Astrocyte of the cerebellum (primary cell): Measurements from ENCODE around the gene SSC5D.

Experiments
- DNase-seq: peaks from one replicate; pipeline ENCODE4 v3.0.0-alpha.2; 2011; ENCODE audit warnings: low read depth
- H3K4me3 ChIP-seq: 2 replicates; pipeline ENCODE4 v1.5.1; 2011; ENCODE audit warnings: mild to moderate bottlenecking, low read depth, low read length, moderate library complexity
- CTCF ChIP-seq: IDR thresholded peaks from 2 replicates; pipeline ENCODE4 v1.5.1; 2012; ENCODE audit warnings: low read length, low read depth, moderate library complexity, mild to moderate bottlenecking; ENCODE audit errors: missing control alignments
- in situ Hi-C: cut with HindIII; loops from 2 replicates; pipeline ENCODE4 v1.10.0; 2017; ENCODE audit warnings: low sequenced_read_pairs

The SSC5D gene

GRCh38 chr19:55449469-55449868 is 38.8 kb upstream of the SSC5D start:
- TF ChIP-seq CTCF = no peak
- H3K4me3 ChIP-seq = no peak overlapping the region
- in situ Hi-C loops = no loop called here
- DNase-seq = no peak

- DNase-seq = no peak
- TF ChIP-seq CTCF = no peak
- no peak overlapping the region for H3K4me3 ChIP-seq
- in situ Hi-C loops = no loop called here
Observed at GRCh38 chr19:55451163-55451964, 36.9 kb upstream of the SSC5D start.

- H3K4me3 ChIP-seq = no peak overlapping the region
- in situ Hi-C loops = no loop called here
- TF ChIP-seq CTCF = no peak
- no peak for DNase-seq
Observed at GRCh38 chr19:55451965-55452748, 36.1 kb upstream of the SSC5D start.

GRCh38 chr19:55452749-55453346 is 35.4 kb upstream of the SSC5D start:
- no peak overlapping the region for H3K4me3 ChIP-seq
- in situ Hi-C loops = no loop called here
- TF ChIP-seq CTCF = no peak
- DNase-seq = no peak

DNA sequence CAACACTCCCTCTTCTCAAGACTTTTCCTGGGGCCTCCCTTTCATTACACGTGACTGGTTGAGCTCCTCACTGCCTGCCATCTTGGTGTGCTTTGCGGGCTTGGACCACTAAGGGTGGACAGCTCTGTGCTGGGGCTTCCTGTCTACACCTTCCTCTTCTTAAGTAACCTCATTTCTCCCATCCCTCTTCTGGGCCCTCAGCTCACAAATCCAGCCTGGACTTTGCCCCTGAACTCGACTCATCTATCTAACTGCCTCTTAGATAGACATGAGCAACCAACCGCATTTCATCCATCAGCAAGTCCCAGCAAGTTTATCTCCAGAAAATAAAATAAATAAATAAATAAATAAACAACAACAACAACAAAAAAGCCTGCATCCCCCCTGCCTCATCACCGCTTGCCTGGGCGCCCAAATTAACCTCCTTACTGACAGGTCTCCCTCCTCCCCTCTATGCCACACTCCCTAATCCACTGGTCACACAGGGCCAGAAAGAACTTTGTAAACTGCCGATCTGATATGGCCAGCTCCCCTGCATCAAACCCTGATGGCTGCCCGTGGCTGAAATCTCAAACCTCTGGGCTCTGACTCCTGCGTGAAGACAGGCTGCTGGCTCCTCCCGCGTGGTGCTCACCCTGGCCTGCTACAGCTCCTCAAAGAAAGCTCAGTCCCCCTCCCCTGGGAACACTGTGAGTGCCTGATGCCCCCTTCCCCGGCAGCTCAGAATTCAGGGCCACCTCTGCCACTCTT is 34.5 kb upstream of the SSC5D start:
- no peak overlapping the region for H3K4me3 ChIP-seq
- no peak for DNase-seq
- in situ Hi-C loops = no loop called here
- TF ChIP-seq CTCF = no peak

GRCh38 chr19:55454787-55455243 is 33.4 kb upstream of the SSC5D start:
- DNase-seq = no peak
- H3K4me3 ChIP-seq = no peak overlapping the region
- in situ Hi-C loops = no loop called here
- peak; percentile 75 for TF ChIP-seq CTCF
